Right cardiac atrium (tissue), 5 donors: ENCODE results near the gene HOXA7. TPM values are rescaled to one million over a fixed set of nuclear protein-coding genes. Genes with fewer than 3 reads are reported as not detected.

ENCODE experiments used
- ATAC-seq, 2 donors: fragments of 200-7000 bp; cut with Tn5 transposase; one replicate each; pipeline versions ENCODE4 v1.8.0 to v1.9.1; 2020; ENCODE audit warnings: moderate library complexity in 2 of 2, mild to moderate bottlenecking in 1 of 2
- DNase-seq, 3 donors: peaks; one replicate each; pipeline ENCODE4 v3.0.0-alpha.2; 2020
- H3K27ac ChIP-seq: one replicate; pipeline ENCODE4 v1.5.1; 2013; ENCODE audit warnings: mild to moderate bottlenecking, low read length, control low read depth, moderate library complexity
- H3K27me3 ChIP-seq: one replicate; pipeline ENCODE4 v1.6.1; 2013; ENCODE audit not compliant: control insufficient read depth, insufficient read depth
- H3K4me1 ChIP-seq: one replicate; pipeline ENCODE4 v1.6.1; 2013; ENCODE audit warnings: low read length; ENCODE audit not compliant: control insufficient read depth, insufficient read depth
- H3K4me3 ChIP-seq: one replicate; pipeline ENCODE4 v1.5.1; 2013; ENCODE audit warnings: low read length, control low read depth
- H3K9me3 ChIP-seq: one replicate; pipeline ENCODE4 v1.6.1; 2013; ENCODE audit warnings: low read length; ENCODE audit not compliant: control insufficient read depth
- WGBS: extraction: QIAGEN DNeasy Blood & Tissue Kit; methylation state at CpG from one replicate; pipeline ENCODE4 v1.1.7; 2013; 5-methylcytosine and 5-hydroxymethylcytosine counted together
- intact Hi-C, 4 donors: fragments of 100-400 bp; cut with DNase I; formaldehyde crosslinking; loops; one replicate each; pipeline versions ENCODE4 v1.11.0 to v1.14.0; 2022 to 2023
- long read RNA-seq, 4 donors: library from polyadenylated mRNA; unstranded; transcript quantifications; one replicate each; pipeline ENCODE4 v2.0.0, GENCODE V29; 2020 to 2021
- polyA plus RNA-seq: library from polyadenylated mRNA; stranded (reverse); fragments of 200-250 nt; gene quantifications from one replicate; pipeline ENCODE4 v1.2.3, GENCODE V29; 2013
- total RNA-seq, 4 donors: library from RNA; stranded (reverse); fragmentation: NEBNext Ultra II Directional; extraction: Animal tissue kit (Norgen Biotek cat#: 25700); gene quantifications; one replicate each; pipeline ENCODE4 v1.2.1, GENCODE V29; 2021
- donor health status: healthy with polysubstance abuse.
- donor health status: DM: no; HTN: yes; CAD: no.
- donor health status: DM: no; HTN: no; CAD: no.
- donor health status: DM: no; HTN: yes; CAD: no; lungs with severe emphysema.
- donor health status: DM: yes; HTN: yes; CAD: no.

The HOXA7 gene
- total RNA-seq (not detected), polyA plus RNA-seq (0.11 TPM)
- long read RNA-seq, donor 1, result 0 reads
- long read RNA-seq, donor 2, result 0 reads
- long read RNA-seq, donor 3, result 0 reads
- long read RNA-seq, donor 4, result 0 reads

GRCh38 chr7:27156508-27156898 lies at the start of gene HOXA7:
Gene HOXA7, minus strand, starts transcription at chr7:27156675. Its CDS starts 130 bp downstream, at chr7:27156545.
- Histone ChIP-seq H3K27ac (no peak within 1 kb of the TSS), H3K9me3 (no peaks in the 10 kb centered on the region), H3K4me3 (peak within 1 kb of the TSS; percentile 23), H3K27me3 (no peaks in the 10 kb centered on the region), H3K4me1 (peaks cover 7% of the 10 kb centered on the region)
- 2% methylated on average over 33 of the region's 33 CpGs for WGBS
- ATAC-seq (no peak), DNase-seq (no peak)
- intact Hi-C loops, result loop anchor here in 2 of 4 donors (10.0 kb wide), 3 partner anchors 292 to 1282 kb away; partner anchors contain the start of gene SKAP2 (in 1 of the 2)

DNA sequence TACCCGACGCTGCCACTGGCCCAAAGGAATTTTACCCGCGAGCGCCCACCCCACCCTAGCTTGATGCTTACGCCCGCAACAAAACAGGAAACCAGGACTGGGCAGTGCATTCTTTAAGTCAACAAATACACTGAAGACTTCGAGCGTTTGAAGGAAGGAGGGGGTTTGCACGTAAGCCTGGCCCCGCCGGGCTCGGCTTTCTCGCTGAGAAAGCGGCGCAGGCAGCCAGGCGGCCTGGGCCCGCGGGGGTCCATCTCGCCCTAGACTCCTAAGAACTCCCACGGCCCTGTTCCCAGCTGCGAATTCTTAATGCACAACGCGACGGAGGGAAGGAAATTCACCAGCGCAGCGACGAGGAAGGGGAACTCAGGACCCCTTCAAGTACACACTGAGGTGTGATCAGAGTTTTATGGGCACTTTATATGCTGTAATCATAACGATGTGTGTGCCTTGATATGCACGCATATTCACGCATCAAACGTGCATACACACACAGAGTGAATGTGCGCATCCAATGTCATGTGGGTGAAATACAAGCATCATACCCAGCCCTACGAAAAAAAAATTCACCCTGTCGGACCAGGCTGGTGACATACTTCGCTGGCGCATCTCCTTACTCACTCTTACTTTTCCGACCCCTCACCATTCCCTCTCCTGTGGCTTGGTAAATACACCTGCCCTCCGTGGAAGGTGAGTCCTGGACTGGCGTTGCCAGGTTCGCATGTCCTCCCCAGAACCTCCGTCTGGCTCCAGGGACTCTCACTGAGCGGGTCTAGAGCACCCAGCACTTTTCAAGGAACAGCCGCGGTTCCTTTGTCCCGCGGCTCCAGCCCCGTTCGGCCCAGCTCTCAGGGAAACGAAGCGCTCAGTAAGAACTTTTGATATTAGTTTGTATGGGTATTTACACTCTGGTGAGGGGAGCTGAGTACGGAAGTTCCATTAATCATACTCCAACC lies 49.1 kb upstream of the HOXA7 start:
- Histone ChIP-seq H3K27me3 (no peaks in the 10 kb centered on the region), H3K4me3 (no peak overlapping the region), H3K9me3 (no peaks in the 10 kb centered on the region), H3K4me1 (peaks cover 2% of the 10 kb centered on the region), H3K27ac (no peak overlapping the region)
- WGBS, result 7% methylated on average over 52 of the region's 52 CpGs
- DNase-seq, result no peak
- ATAC-seq, result no peak
- intact Hi-C loops, result loop anchor here in 2 of 4 donors (10.0 kb wide), 2 partner anchors 719 to 809 kb away; no protein-coding TSS in a partner anchor

- peak in 1 of 3 donors; percentile 55 for DNase-seq
- Histone ChIP-seq H3K27me3 (no peaks in the 10 kb centered on the region), H3K27ac (no peak overlapping the region), H3K4me1 (peaks cover 2% of the 10 kb centered on the region), H3K9me3 (no peaks in the 10 kb centered on the region), H3K4me3 (no peak overlapping the region)
- intact Hi-C loops, result loop anchor here in 2 of 4 donors (10.0 kb wide), 2 partner anchors 720 to 810 kb away; no protein-coding TSS in a partner anchor
- no peak for ATAC-seq
- 3% methylated on average over 41 of the region's 41 CpGs for WGBS
Observed at GRCh38 chr7:27204851-27205322, 48.4 kb upstream of the HOXA7 start.

DNA sequence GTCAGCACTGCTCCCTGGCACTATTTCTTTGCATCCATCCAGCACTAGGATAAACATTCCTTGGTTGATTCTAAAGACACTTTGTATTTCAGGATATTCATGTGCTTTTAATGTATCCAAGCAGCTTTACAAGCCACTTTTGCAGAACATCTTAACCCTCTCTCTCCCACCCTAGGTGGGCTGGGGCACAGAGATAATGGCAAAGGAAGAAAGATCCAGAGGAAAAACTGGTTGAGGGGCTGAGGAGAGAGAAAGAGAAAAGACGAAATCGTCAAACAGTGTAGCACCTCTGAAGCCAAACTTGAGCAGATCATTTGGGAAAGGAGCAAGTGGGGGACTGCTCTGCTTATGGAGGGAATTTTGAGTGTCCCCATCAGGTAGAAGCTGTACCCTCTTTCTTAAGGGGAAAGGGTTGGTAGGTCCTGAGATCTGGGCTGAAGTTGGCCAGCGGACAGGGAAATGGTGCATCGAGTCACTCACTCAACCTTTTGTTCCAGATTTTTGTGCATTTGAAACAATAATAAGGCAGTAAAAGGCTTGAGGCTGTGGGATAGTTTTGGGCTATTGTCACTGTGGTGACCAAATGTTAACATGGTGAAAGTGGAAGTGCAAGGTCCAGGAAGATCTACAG lies 47.6 kb upstream of the HOXA7 start:
- Histone ChIP-seq H3K4me1 (peaks cover 2% of the 10 kb centered on the region), H3K4me3 (no peak overlapping the region), H3K27me3 (no peaks in the 10 kb centered on the region), H3K27ac (no peak overlapping the region), H3K9me3 (no peaks in the 10 kb centered on the region)
- no peak for DNase-seq
- 24% methylated on average over 4 of the region's 4 CpGs for WGBS
- intact Hi-C loops, result loop anchor here in 2 of 4 donors (10.0 kb wide), 2 partner anchors 721 to 811 kb away; no protein-coding TSS in a partner anchor
- ATAC-seq, result no peak

- Histone ChIP-seq H3K4me1 (peaks cover 2% of the 10 kb centered on the region), H3K27me3 (no peaks in the 10 kb centered on the region), H3K9me3 (no peaks in the 10 kb centered on the region), H3K27ac (no peak overlapping the region), H3K4me3 (no peak overlapping the region)
- WGBS, result 21% methylated on average over 10 of the region's 10 CpGs
- no peak for DNase-seq
- ATAC-seq, result no peak
- intact Hi-C loops, result loop anchor here in 2 of 4 donors (10.0 kb wide), 2 partner anchors 721 to 811 kb away; no protein-coding TSS in a partner anchor
Observed at GRCh38 chr7:27203365-27203953, 47.0 kb upstream of the HOXA7 start.

- intact Hi-C loops, result loop anchor here in 2 of 4 donors (10.0 kb wide), 2 partner anchors 722 to 812 kb away; no protein-coding TSS in a partner anchor
- no peak for DNase-seq
- 15% methylated on average over 3 of the region's 3 CpGs for WGBS
- Histone ChIP-seq H3K4me1 (peaks cover 2% of the 10 kb centered on the region), H3K27me3 (no peaks in the 10 kb centered on the region), H3K9me3 (no peaks in the 10 kb centered on the region), H3K4me3 (no peak overlapping the region), H3K27ac (no peak overlapping the region)
- ATAC-seq, result no peak
Observed at GRCh38 chr7:27202862-27203134, 46.3 kb upstream of the HOXA7 start.

DNA sequence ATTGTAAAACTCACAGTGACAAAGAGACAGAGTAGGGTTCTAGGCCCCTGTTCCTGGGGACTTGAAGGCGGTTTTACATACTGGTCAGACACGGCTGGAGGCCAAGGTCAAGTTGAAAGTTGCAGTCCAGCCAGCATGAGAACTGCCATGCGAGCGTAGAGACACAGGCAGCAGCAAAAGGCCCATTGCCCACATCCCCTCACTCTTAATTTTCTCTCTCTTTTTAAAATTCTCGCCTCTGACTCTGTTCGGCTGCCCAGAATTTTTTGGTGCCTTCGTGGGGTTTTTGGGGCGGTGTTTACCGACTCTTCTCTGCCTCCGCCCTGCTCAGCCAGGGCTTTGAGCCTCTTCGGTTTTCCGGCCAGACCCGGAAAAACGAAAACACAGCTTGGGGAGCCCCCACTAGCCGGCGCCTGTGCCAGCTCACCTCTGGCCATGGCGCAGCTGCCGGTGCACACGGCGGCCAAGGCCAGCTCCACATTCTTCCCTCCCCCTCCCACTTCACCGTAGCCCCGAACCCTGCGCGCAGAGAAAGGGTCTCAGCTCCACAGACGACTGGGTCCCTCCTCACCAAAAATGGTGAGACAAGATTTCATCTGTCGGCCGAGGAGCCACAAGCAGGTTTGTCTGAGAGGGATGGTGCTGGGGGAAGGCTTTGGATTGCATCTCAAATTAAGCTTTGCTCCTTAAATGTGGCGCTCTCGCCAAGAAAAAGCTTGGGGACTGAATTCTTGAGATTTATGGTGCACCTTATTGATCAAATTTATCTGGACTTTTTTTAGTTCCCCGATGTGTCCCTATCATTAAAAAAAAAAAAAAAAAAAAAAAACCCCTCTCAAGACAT lies 45.8 kb upstream of the HOXA7 start:
- intact Hi-C loops, result loop anchor here in 2 of 4 donors (10.0 kb wide), 2 partner anchors 723 to 813 kb away; no protein-coding TSS in a partner anchor
- no peaks in the 10 kb centered on the region for H3K9me3 ChIP-seq
- H3K27ac ChIP-seq, result no peak overlapping the region
- peaks cover 2% of the 10 kb centered on the region for H3K4me1 ChIP-seq
- no peak for ATAC-seq
- H3K4me3 ChIP-seq, result no peak overlapping the region
- no peak for DNase-seq
- WGBS, result 18% methylated on average over 30 of the region's 30 CpGs
- H3K27me3 ChIP-seq, result no peaks in the 10 kb centered on the region

- peaks cover 2% of the 10 kb centered on the region for H3K4me1 ChIP-seq
Observed at GRCh38 chr7:27201580-27202017, 45.1 kb upstream of the HOXA7 start.

GRCh38 chr7:27200761-27201579 lies 44.5 kb upstream of the HOXA7 start:
- DNase-seq (no peak), ATAC-seq (no peak)
- WGBS, result 14% methylated on average over 14 of the region's 14 CpGs
- H3K4me1 ChIP-seq, result peaks cover 2% of the 10 kb centered on the region
- H3K4me3 ChIP-seq, result no peak overlapping the region
- H3K27me3 ChIP-seq, result no peaks in the 10 kb centered on the region
- intact Hi-C loops, result loop anchor here in 2 of 4 donors (10.0 kb wide), 2 partner anchors 724 to 814 kb away; no protein-coding TSS in a partner anchor
- H3K27ac ChIP-seq, result no peak overlapping the region
- no peaks in the 10 kb centered on the region for H3K9me3 ChIP-seq

More at GRCh38 chr7:27201580-27202017, 45.1 kb upstream of the HOXA7 start:
- no peak overlapping the region for H3K27ac ChIP-seq
- no peaks in the 10 kb centered on the region for H3K9me3 ChIP-seq
- H3K4me3 ChIP-seq, result no peak overlapping the region
- no peaks in the 10 kb centered on the region for H3K27me3 ChIP-seq
- DNase-seq, result no peak
- 28% methylated on average over 4 of the region's 4 CpGs for WGBS
- intact Hi-C loops, result loop anchor here in 2 of 4 donors (10.0 kb wide), 2 partner anchors 723 to 813 kb away; no protein-coding TSS in a partner anchor
- ATAC-seq, result no peak
